ENCODE measurements around the gene MAP3K10. TPM values are rescaled to one million over a fixed set of nuclear protein-coding genes. Genes with fewer than 3 reads are reported as not detected.

MAP3K10 gene
- total and polyA plus RNA-seq, 4 donors, result 7.0 to 28.8 (median 20.5) TPM

Other genes with a start within 250 kb of the MAP3K10 start
- gene PSMC4, start 220.3 kb upstream of the MAP3K10 start, total RNA-seq, result 10 to 100 TPM; 53.3 to 66.8 TPM
- gene PSMC4, start 220.3 kb upstream of the MAP3K10 start, polyA plus RNA-seq, result 10 to 100 TPM; 37.7 to 61.0 TPM
- gene ZNF546, start 194.4 kb upstream of the MAP3K10 start, total RNA-seq, result 10 to 100 TPM in 1 of 2 donors, 1 to 10 TPM in 1; 4.3 to 10.6 TPM
- 1 to 10 TPM in 1 of 2 donors, under 1 TPM in 1; 0.50 to 1.9 TPM for gene ZNF546, start 194.4 kb upstream of the MAP3K10 start, polyA plus RNA-seq
- 10 to 100 TPM; 14.9 to 28.9 TPM for gene ZNF780B, start 135.2 kb upstream of the MAP3K10 start, total RNA-seq
- 1 to 10 TPM; 1.5 to 7.9 TPM for gene ZNF780B, start 135.2 kb upstream of the MAP3K10 start, polyA plus RNA-seq
- gene ZNF780A, start 100.5 kb upstream of the MAP3K10 start, total RNA-seq, result 10 to 100 TPM; 12.0 to 20.4 TPM
- gene ZNF780A, start 100.5 kb upstream of the MAP3K10 start, polyA plus RNA-seq, result 1 to 10 TPM; 2.1 to 7.1 TPM
- not detected for gene TTC9B, start 27.0 kb downstream of the MAP3K10 start, total RNA-seq
- gene TTC9B, start 27.0 kb downstream of the MAP3K10 start, polyA plus RNA-seq, result under 1 TPM in 1 of 2 donors, not detected in 1; 0.26 TPM
- under 1 TPM; 0.42 to 0.81 TPM for gene CCNP, start 35.3 kb downstream of the MAP3K10 start, total RNA-seq
- gene CCNP, start 35.3 kb downstream of the MAP3K10 start, polyA plus RNA-seq, result under 1 TPM; 0.31 to 0.50 TPM
- gene AKT2, start 93.9 kb downstream of the MAP3K10 start, total RNA-seq, result 100 to 1,000 TPM; 104 to 131 TPM
- gene AKT2, start 93.9 kb downstream of the MAP3K10 start, polyA plus RNA-seq, result 10 to 100 TPM; 24.8 to 74.3 TPM
- 10 to 100 TPM; 16.9 to 22.3 TPM for gene C19orf47, start 157.0 kb downstream of the MAP3K10 start, total RNA-seq
- gene C19orf47, start 157.0 kb downstream of the MAP3K10 start, polyA plus RNA-seq, result 10 to 100 TPM; 11.3 to 20.5 TPM
- 100 to 1,000 TPM; 184 to 291 TPM for gene PLD3, start 157.3 kb downstream of the MAP3K10 start, total RNA-seq
- 100 to 1,000 TPM; 143 to 234 TPM for gene PLD3, start 157.3 kb downstream of the MAP3K10 start, polyA plus RNA-seq
- under 1 TPM; 0.21 to 0.23 TPM for gene HIPK4, start 198.8 kb downstream of the MAP3K10 start, total RNA-seq
- under 1 TPM in 1 of 2 donors, not detected in 1; 0.51 TPM for gene HIPK4, start 198.8 kb downstream of the MAP3K10 start, polyA plus RNA-seq
- gene PRX, start 222.0 kb downstream of the MAP3K10 start, total RNA-seq, result 1 to 10 TPM; 4.9 to 7.6 TPM
- gene PRX, start 222.0 kb downstream of the MAP3K10 start, polyA plus RNA-seq, result 1 to 10 TPM; 3.1 to 5.2 TPM
- gene SERTAD1, start 234.6 kb downstream of the MAP3K10 start, total RNA-seq, result 10 to 100 TPM; 19.7 to 27.8 TPM
- gene SERTAD1, start 234.6 kb downstream of the MAP3K10 start, polyA plus RNA-seq, result 10 to 100 TPM; 13.0 to 15.8 TPM